OCI-LY7 (cell line): ENCODE results near the gene NCAN. TPM values are rescaled to one million over a fixed set of nuclear protein-coding genes. Genes with fewer than 3 reads are reported as not detected.

Experiments used
- BruUV-seq: library from RNA; stranded (reverse); fragments of 400-500 nt; replicated peaks from 2 replicates; lab custom pipeline; 2021; lab: Mats Ljungman, UMichigan
- CTCF ChIA-PET: fragments of 300-600 bp; sonication (Branson Sonifier 250); formaldehyde crosslinking; loops from one replicate; lab custom pipeline; 2022; ENCODE audit warnings: antibody characterized with exemption; ENCODE audit not compliant: unreplicated experiment; lab: Charles Lee
- POLR2A ChIA-PET: fragments of 300-600 bp; sonication (Branson Sonifier 250); formaldehyde crosslinking; loops from one replicate; lab custom pipeline; 2022; ENCODE audit warnings: antibody characterized with exemption; lab: Charles Lee
- DNase-seq: peaks from one replicate; pipeline ENCODE4 v3.0.0-alpha.2; 2015; ENCODE audit warnings: low spot score
- H2AFZ ChIP-seq: fragments of 200-600 bp; sonication (generic), shearing (Covaris generic); 2 replicates; pipeline ENCODE4 v1.6.1; 2014; ENCODE audit warnings: mild to moderate bottlenecking, antibody characterized with exemption, low read length, moderate library complexity
- H3K27ac ChIP-seq: fragments of 200-600 bp; sonication (generic); 2 replicates; pipeline ENCODE4 v1.5.1; 2014; ENCODE audit warnings: mixed run types, low read depth, mild to moderate bottlenecking, moderate library complexity, low read length, inconsistent platforms; ENCODE audit not compliant: poor library complexity, severe bottlenecking
- H3K36me3 ChIP-seq: fragments of 200-600 bp; sonication (generic); 2 replicates; pipeline ENCODE4 v1.6.1; 2014; ENCODE audit warnings: mild to moderate bottlenecking, antibody characterized with exemption, low read length, moderate library complexity, mixed read lengths; ENCODE audit not compliant: insufficient read depth
- H3K4me1 ChIP-seq: fragments of 200-600 bp; sonication (generic); 2 replicates; pipeline ENCODE4 v1.5.1; 2014; ENCODE audit warnings: mild to moderate bottlenecking, low read length; ENCODE audit not compliant: insufficient read depth, poor library complexity, severe bottlenecking
- H3K4me2 ChIP-seq: fragments of 200-600 bp; sonication (generic); 2 replicates; pipeline ENCODE4 v1.6.1; 2014; ENCODE audit warnings: mild to moderate bottlenecking, low read length
- H3K4me3 ChIP-seq: fragments of 200-600 bp; sonication (generic); 2 replicates; pipeline ENCODE4 v1.5.1; 2014; ENCODE audit warnings: mild to moderate bottlenecking, low read depth, low read length; ENCODE audit not compliant: poor library complexity, severe bottlenecking
- H3K79me2 ChIP-seq: fragments of 200-600 bp; sonication (generic); 2 replicates; pipeline ENCODE4 v1.6.1; 2016; ENCODE audit warnings: low read depth, mild to moderate bottlenecking, low read length, moderate library complexity, mixed read lengths; ENCODE audit not compliant: insufficient read depth
- H3K9me2 ChIP-seq: fragments of 200-600 bp; sonication (generic); 2 replicates; pipeline ENCODE4 v1.6.1; 2016; ENCODE audit warnings: mild to moderate bottlenecking, low read length, mixed read lengths; ENCODE audit not compliant: insufficient read depth
- H3K9me3 ChIP-seq: fragments of 200-600 bp; sonication (generic); 2 replicates; pipeline ENCODE4 v1.6.1; 2014; ENCODE audit warnings: mild to moderate bottlenecking, mixed run types, low read length, mixed read lengths
- H4K20me1 ChIP-seq: fragments of 200-600 bp; sonication (generic); 2 replicates; pipeline ENCODE4 v1.6.1; 2014; ENCODE audit warnings: mild to moderate bottlenecking, antibody characterized with exemption, low read length, moderate library complexity, mixed read lengths; ENCODE audit not compliant: insufficient read depth
- CTCF ChIP-seq: fragments of 200-600 bp; sonication (generic); conservative IDR thresholded peaks from 2 replicates; pipeline ENCODE4 v1.5.1; 2014; ENCODE audit warnings: mild to moderate bottlenecking, antibody characterized with exemption, low read length, moderate library complexity, mixed read lengths
- EZH2phosphoT487 ChIP-seq: fragments of 200-600 bp; sonication (generic); IDR thresholded peaks from 2 replicates; pipeline ENCODE4 v1.6.1; 2018; ENCODE audit warnings: low read depth, borderline replicate concordance, mild to moderate bottlenecking, mixed run types, antibody characterized with exemption, low read length, moderate library complexity, mixed read lengths
- intact Hi-C: fragments of 100-400 bp; cut with micrococcal nuclease; formaldehyde crosslinking; loops from one replicate; pipeline ENCODE4 v1.10.0; 2022; ENCODE audit not compliant: unreplicated experiment
- total RNA-seq, 2 experiments: library from RNA; depleted of rRNA in 1 of 2; stranded (reverse); fragments of >200 nt in 1 of 2; shearing (Covaris generic) in 1 of 2; gene quantifications; 2 replicates each; pipeline ENCODE4 v1.2.3, GENCODE V29; 2014 to 2022

The NCAN gene
- total RNA-seq, 2 experiments from 2014 or later: not detected

DNA sequence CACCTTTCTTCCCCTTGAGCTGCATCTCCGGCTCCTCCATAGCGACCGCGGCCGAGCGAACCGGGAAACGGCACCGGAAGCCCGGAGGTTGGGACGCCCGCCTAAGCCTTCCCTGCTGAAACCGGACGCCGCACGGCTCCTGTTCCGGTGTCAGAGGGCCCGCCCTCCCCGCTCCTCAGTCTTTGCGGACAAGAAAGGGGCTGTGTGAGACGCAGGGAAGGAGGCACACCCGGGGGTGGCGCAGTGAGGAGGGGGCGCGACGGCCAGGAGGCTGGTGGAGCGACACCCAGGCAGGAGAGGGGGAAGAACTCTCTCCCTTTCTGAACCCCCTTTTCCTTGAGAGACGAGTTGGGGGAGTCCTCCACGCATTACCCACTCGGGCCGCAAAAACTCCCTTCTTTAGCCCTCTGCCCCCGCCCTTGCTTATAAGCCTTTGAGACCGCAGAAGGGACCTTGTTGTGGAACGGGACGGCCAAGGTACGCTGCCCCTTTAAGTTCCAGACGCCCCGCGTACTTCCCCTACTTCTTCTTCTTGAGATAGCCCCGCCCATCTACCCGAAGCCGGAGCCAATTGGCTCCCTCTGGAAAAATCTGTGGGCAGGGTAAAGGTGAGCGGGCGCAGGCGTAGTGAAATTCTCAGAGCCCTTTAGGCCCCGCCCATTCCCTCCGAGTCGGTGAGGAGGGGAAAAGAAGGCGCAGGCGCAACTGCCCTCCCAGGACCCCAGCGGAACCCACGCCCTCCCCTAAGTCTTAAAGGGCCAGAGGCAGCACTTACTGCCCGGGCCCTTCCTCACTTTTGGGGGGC, 19.5 kb upstream of the NCAN start, which contains the start of the genes BORCS8 and RFXANK:
TSS of gene BORCS8 (minus strand) at position 75 of the 805 bp plus-strand sequence. CDS start at position 40, 35 bp downstream.
TSS of gene RFXANK (plus strand) at position 181 of the 805 bp plus-strand sequence. CDS start 1,689 bp downstream, outside the sequence.
- POLR2A ChIA-PET: interaction anchor here (0.8 to 2.4 kb wide), 5 partner anchors 10 to 36 kb away, joined by 3 to 24 read pairs (median 3); partner anchors contain the start of genes MEF2B and NR2C2AP
- H3K9me3 ChIP-seq: no peaks in the 10 kb centered on the region
- peak within 1 kb of the TSS; percentile 93 for H3K4me2 ChIP-seq
- no peaks in the 10 kb centered on the region for H4K20me1 ChIP-seq
- H3K4me3 ChIP-seq: peak within 1 kb of the TSS; percentile 93
- H3K4me1 ChIP-seq: peaks cover 31% of the 10 kb centered on the region
- H3K27ac ChIP-seq: peak within 1 kb of the TSS; percentile 89
- peak; percentile 100 for DNase-seq
- peak within 1 kb of the TSS; percentile 87; the same call in 1 of the 2 replicates for H2AFZ ChIP-seq
- TF ChIP-seq EZH2phosphoT487 (no peak), CTCF (no peak)
- intact Hi-C loops: loop anchor here (1.0 to 5.0 kb wide), 3 partner anchors 170 to 298 kb away; partner anchors contain the start of gene GATAD2A
- peaks cover 34% of the 10 kb centered on the region for H3K79me2 ChIP-seq
- no peaks in the 10 kb centered on the region for H3K9me2 ChIP-seq
- H3K36me3 ChIP-seq: peaks cover 23% of the 10 kb centered on the region
- CTCF ChIA-PET: interaction anchor here (0.5 to 1.2 kb wide), 2 partner anchors 11 to 141 kb away, joined by 3 to 7 read pairs; partner anchors contain the start of gene NR2C2AP
- BruUV-seq: no TSS peak

- Histone ChIP-seq H3K9me3 (no peaks in the 10 kb centered on the region), H4K20me1 (no peaks in the 10 kb centered on the region), H3K36me3 (peaks cover 26% of the 10 kb centered on the region), H3K27ac (peak overlapping the region; percentile 73), H3K4me3 (peak overlapping the region; percentile 93), H3K9me2 (no peaks in the 10 kb centered on the region), H3K4me2 (peak overlapping the region; percentile 93), H2AFZ (peak overlapping the region; percentile 87; the same call in 1 of the 2 replicates), H3K79me2 (peaks cover 34% of the 10 kb centered on the region), H3K4me1 (peaks cover 31% of the 10 kb centered on the region)
- ChIA-PET CTCF (interaction anchor here (0.5 to 1.2 kb wide), 2 partner anchors 10 to 140 kb away, joined by 3 to 7 read pairs; partner anchors contain the start of gene NR2C2AP), POLR2A (interaction anchor here (0.6 to 2.4 kb wide), 5 partner anchors 9 to 25 kb away, joined by 3 to 24 read pairs (median 3); partner anchors contain the start of genes MEF2B and NR2C2AP)
- TSS peak; percentile 92 for BruUV-seq
- TF ChIP-seq EZH2phosphoT487 (no peak), CTCF (no peak)
- peak; percentile 44 for DNase-seq
- intact Hi-C loops: loop anchor here (1.0 to 5.0 kb wide), 3 partner anchors 169 to 297 kb away; partner anchors contain the start of gene GATAD2A
These were observed 18.8 kb upstream of the NCAN start for GRCh38 chr19:19192910-19193423.
